Testis (tissue), 3 donors: Measurements from ENCODE around the gene EZR. TPM values are rescaled to one million over a fixed set of nuclear protein-coding genes. Genes with fewer than 3 reads are reported as not detected.
A peak's percentile ranks its signal among the peaks of the same experiment; 100 is the strongest.

Source experiments
- DNase-seq: peaks from one replicate; pipeline ENCODE4 v3.0.0-alpha.2; 2019
- H3K27ac ChIP-seq, 2 donors: fragments of 200-600 bp; sonication (generic); one replicate each; pipeline ENCODE4 v1.5.1; 2019
- H3K27me3 ChIP-seq: fragments of 200-600 bp; sonication (generic); one replicate; pipeline ENCODE4 v1.5.1; 2019
- H3K36me3 ChIP-seq: fragments of 200-600 bp; sonication (generic); one replicate; pipeline ENCODE4 v1.5.1; 2017; ENCODE audit warnings: low read depth; ENCODE audit errors: missing control alignments
- H3K4me1 ChIP-seq: fragments of 200-600 bp; sonication (generic); one replicate; pipeline ENCODE4 v1.5.1; 2019
- H3K4me3 ChIP-seq, 2 donors: fragments of 200-600 bp; sonication (generic); one replicate each; pipeline ENCODE4 v1.5.1; 2017 to 2019
- H3K9me3 ChIP-seq: fragments of 200-600 bp; sonication (generic); one replicate; pipeline ENCODE4 v1.5.1; 2017
- POLR2A ChIP-seq: fragments of 450-650 bp; IDR thresholded peaks from one replicate; pipeline ENCODE4 v1.6.1; 2017; ENCODE audit warnings: antibody characterized with exemption, mild to moderate bottlenecking, moderate library complexity
- WGBS, 2 donors: methylation state at CpG; one replicate each; pipeline ENCODE4 v1.1.5; 2018; 5-methylcytosine and 5-hydroxymethylcytosine counted together
- intact Hi-C: fragments of 100-400 bp; cut with DNase I; formaldehyde crosslinking; loops from one replicate; pipeline ENCODE4 v1.15.1; 2023; ENCODE audit warnings: low total_unique reads
- polyA plus RNA-seq: library from polyadenylated mRNA; stranded (reverse); fragments of 350-450 nt; fragmentation: Illumina TruSeq; extraction: RNeasy Lipid Tissue Mini Kit (QIAGEN cat#74804); gene quantifications from one replicate; pipeline ENCODE4 v1.2.3, GENCODE V29; 2014; ENCODE audit warnings: low read depth, low replicate concordance; ENCODE audit not compliant: insufficient read depth
- total RNA-seq, 2 donors: library from RNA; depleted of rRNA; stranded (reverse); fragments of >200 nt; gene quantifications; one replicate each; pipeline ENCODE4 v1.2.3, GENCODE V29; 2016
- TF ChIP-seq, protein P1 (sequence below), 3 experiments: fragments of 450-650 bp in 2 of 3; fragments of 200-600 bp in 1 of 3; sonication (generic) in 1 of 3; IDR thresholded peaks; one replicate each; pipeline ENCODE4 v1.5.1; 2016 to 2019; ENCODE audit warnings: antibody characterized with exemption in 3 of 3, mild to moderate bottlenecking in 2 of 3, moderate library complexity in 1 of 3

EZR gene
- total and polyA plus RNA-seq, 3 donors from 2014 or later: 129 to 199 (median 164) TPM

DNA sequence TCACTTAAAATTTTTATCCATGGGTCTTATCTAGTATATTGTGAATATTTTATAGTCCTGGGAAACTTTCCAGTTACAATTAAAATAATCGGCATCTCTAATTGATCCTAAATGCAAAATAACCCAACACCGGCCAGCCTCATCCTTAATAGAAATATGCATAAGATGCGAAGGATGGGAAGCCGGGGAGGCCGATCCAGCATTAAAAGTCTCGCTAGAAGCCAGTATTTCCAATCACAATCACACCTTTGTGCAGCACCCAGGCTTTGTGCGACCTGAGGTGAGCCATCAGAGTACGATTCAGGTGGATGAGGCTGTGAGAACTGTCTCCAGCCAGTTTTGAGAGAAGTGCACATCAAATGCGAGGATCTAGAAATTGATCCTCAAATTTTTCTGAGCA lies 65.4 kb downstream of the EZR start:
- H3K4me3 ChIP-seq: no peak overlapping the region
- WGBS, 2 donors: 90 to 92% methylated on average over 9 of the region's 9 CpGs
- H3K27ac ChIP-seq: no peak overlapping the region
- TF ChIP-seq, protein P1, sequence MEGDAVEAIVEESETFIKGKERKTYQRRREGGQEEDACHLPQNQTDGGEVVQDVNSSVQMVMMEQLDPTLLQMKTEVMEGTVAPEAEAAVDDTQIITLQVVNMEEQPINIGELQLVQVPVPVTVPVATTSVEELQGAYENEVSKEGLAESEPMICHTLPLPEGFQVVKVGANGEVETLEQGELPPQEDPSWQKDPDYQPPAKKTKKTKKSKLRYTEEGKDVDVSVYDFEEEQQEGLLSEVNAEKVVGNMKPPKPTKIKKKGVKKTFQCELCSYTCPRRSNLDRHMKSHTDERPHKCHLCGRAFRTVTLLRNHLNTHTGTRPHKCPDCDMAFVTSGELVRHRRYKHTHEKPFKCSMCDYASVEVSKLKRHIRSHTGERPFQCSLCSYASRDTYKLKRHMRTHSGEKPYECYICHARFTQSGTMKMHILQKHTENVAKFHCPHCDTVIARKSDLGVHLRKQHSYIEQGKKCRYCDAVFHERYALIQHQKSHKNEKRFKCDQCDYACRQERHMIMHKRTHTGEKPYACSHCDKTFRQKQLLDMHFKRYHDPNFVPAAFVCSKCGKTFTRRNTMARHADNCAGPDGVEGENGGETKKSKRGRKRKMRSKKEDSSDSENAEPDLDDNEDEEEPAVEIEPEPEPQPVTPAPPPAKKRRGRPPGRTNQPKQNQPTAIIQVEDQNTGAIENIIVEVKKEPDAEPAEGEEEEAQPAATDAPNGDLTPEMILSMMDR (IDR thresholded peaks at IDR 0.05): no peak
- no peak for TF ChIP-seq POLR2A
- DNase-seq: peak; percentile 5
- H3K4me1 ChIP-seq: peaks cover 5% of the 10 kb centered on the region
- no peaks in the 10 kb centered on the region for H3K9me3 ChIP-seq
- no peaks in the 10 kb centered on the region for H3K36me3 ChIP-seq
- intact Hi-C loops: no loop called here
- no peaks in the 10 kb centered on the region for H3K27me3 ChIP-seq

DNA sequence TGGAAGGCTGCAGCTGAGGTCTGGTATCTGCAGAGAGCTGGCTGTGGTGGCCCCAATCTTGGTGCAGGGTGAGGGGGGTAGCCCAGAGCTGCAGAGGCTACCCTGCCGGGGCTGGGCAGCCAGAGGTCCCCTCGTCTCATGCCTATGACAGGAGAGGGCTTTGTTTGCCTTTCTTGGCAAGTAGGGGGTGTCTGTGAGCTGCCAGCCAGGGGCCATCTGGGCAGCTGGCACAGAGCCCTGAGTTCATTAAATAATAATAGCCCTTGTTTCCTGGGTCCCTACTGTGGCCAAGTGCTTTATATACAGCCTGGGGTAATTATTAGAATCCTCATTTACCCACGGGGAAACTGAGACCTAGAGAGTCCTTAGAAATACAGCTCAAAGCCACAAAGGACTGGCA lies 66.6 kb downstream of the EZR start:
- Histone ChIP-seq H3K9me3 (no peaks in the 10 kb centered on the region), H3K27ac (no peak overlapping the region), H3K27me3 (no peaks in the 10 kb centered on the region), H3K36me3 (no peaks in the 10 kb centered on the region), H3K4me1 (peaks cover 5% of the 10 kb centered on the region), H3K4me3 (no peak overlapping the region)
- intact Hi-C loops: no loop called here
- no peak for DNase-seq
- 53 to 75% methylated on average over 2 to 3 of the region's 3 CpGs for WGBS, 2 donors
- no peak for TF ChIP-seq POLR2A
- TF ChIP-seq, protein P1 (IDR thresholded peaks at IDR 0.05): no peak

DNA sequence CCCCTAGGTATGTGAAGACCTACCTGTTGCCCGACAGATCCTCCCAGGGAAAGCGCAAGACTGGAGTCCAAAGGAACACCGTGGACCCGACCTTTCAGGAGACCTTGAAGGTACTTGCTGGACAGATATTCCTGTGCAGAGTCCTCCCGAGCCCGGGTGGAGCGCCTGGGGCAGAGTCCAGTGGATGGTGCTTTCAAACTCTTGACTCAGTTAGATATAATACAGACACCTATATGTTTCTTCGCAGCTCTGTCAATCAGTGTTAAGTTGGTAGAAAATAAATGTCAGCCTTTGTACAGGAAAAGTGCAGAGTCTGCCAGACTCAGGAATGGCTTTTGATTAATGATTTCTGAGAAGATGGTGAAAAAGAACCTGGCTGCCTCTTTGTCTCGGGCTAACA lies 67.2 kb downstream of the EZR start:
- TF ChIP-seq, protein P1 (IDR thresholded peaks at IDR 0.05): no peak
- no peak for TF ChIP-seq POLR2A
- WGBS, 2 donors: 66 to 70% methylated on average over 9 of the region's 9 CpGs
- no peak overlapping the region for H3K27ac ChIP-seq
- peaks cover 5% of the 10 kb centered on the region for H3K4me1 ChIP-seq
- no peak overlapping the region for H3K4me3 ChIP-seq
- H3K36me3 ChIP-seq: no peaks in the 10 kb centered on the region
- intact Hi-C loops: no loop called here
- no peak for DNase-seq
- H3K27me3 ChIP-seq: no peaks in the 10 kb centered on the region
- H3K9me3 ChIP-seq: no peaks in the 10 kb centered on the region

DNA sequence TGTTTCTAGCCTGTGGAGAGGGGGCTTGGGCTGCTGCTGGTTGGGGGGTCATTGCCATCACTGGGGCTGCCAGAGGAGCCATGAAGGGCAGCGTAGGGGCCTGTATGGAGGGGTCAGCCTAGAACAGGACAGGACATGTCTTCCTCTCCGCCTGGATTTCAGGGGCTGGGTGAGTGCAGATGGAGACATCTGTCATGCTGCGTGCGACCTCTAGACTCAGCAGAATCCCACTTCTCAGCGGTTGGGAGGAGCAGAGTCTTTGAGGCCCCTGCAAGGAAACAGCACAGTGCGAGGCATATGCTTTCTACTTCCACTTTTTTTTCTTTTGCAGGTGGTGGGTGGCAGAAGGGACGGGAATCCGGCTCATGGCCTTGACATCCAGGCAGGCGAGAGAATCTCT lies 67.9 kb downstream of the EZR start:
- TF ChIP-seq, protein P1 (IDR thresholded peaks at IDR 0.05): no peak
- no peak for TF ChIP-seq POLR2A
- peaks cover 5% of the 10 kb centered on the region for H3K4me1 ChIP-seq
- H3K4me3 ChIP-seq: no peak overlapping the region
- intact Hi-C loops: no loop called here
- no peak overlapping the region for H3K27ac ChIP-seq
- H3K9me3 ChIP-seq: no peaks in the 10 kb centered on the region
- DNase-seq: no peak
- H3K36me3 ChIP-seq: no peaks in the 10 kb centered on the region
- 72 to 74% methylated on average over 5 to 9 of the region's 9 CpGs for WGBS, 2 donors
- H3K27me3 ChIP-seq: no peaks in the 10 kb centered on the region

DNA sequence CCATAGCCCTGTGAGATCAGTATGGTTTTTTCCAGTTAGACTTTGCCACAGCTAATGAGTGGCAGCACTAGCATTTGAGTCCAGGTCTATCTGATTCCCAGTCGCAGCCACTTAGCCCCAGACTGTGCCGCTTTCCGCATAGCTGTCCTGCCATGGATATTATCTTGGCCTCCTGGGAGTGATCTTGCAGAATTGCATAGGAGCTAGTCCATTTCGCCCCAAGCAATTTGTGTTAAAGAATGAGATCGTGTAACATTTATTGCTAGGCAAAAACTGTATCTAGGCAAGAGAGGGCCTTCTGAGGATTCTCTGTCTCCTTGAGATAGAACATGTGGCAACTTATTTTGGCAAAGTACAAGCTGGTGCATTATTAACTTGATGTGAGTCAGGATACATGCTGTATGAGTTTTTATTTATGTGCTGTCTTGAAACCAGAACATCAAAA lies 74.2 kb downstream of the EZR start:
- intact Hi-C loops: no loop called here
- TF ChIP-seq POLR2A: no peak
- TF ChIP-seq, protein P1 (IDR thresholded peaks at IDR 0.05): no peak

More for the DNA sequence above, 74.2 kb downstream of the EZR start:
- no peaks in the 10 kb centered on the region for H3K36me3 ChIP-seq
- no peaks in the 10 kb centered on the region for H3K4me1 ChIP-seq
- no peaks in the 10 kb centered on the region for H3K27me3 ChIP-seq
- 73 to 83% methylated on average over 5 of the region's 5 CpGs for WGBS, 2 donors
- DNase-seq: no peak
- no peaks in the 10 kb centered on the region for H3K9me3 ChIP-seq
- H3K27ac ChIP-seq: no peak overlapping the region
- H3K4me3 ChIP-seq: no peak overlapping the region
